ENCODE measurements around the gene ZNF25. TPM values are rescaled to one million over a fixed set of nuclear protein-coding genes. Genes with fewer than 3 reads are reported as not detected.
A peak's percentile ranks its signal among the peaks of the same experiment; 100 is the strongest.

The ZNF25 gene
- total RNA-seq, 2 donors from 2014 or later: 6.8 to 7.5 TPM

DNA sequence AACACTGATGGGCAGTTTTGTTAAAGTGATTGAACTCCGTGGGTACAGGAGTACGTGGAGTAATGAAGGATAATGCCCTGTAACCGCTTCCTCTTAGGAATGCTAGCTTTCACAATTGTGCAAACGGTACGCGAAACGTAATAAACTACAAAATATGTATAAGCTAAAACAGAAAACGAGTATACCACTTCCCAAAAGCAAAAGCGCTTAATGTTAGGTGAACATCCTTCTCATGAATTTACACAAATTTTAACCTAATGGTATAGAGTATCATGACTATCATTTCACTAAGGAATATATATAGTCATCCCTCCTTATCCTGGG lies 395 bp upstream of the ZNF25 start:
- H3K4me3 Mint-ChIP-seq: peak overlapping the region; percentile 90 to 98
- ATAC-seq (replicated peaks in 1 of 2) (no peak), DNase-seq (no peak)
- H3K4me1 Mint-ChIP-seq (ENCODE audit: low read depth): peaks cover 14% of the 10 kb centered on the region
- peak overlapping the region; percentile 98 for H3K27ac Mint-ChIP-seq
- H3K9me3 Mint-ChIP-seq: no peaks in the 10 kb centered on the region
- H3K27me3 Mint-ChIP-seq (ENCODE audit: low read depth): no peaks in the 10 kb centered on the region
- peaks cover 0 to 3% of the 10 kb centered on the region in 2 donors for H3K36me3 Mint-ChIP-seq (ENCODE audit: insufficient read depth in 2 of 2)

DNA sequence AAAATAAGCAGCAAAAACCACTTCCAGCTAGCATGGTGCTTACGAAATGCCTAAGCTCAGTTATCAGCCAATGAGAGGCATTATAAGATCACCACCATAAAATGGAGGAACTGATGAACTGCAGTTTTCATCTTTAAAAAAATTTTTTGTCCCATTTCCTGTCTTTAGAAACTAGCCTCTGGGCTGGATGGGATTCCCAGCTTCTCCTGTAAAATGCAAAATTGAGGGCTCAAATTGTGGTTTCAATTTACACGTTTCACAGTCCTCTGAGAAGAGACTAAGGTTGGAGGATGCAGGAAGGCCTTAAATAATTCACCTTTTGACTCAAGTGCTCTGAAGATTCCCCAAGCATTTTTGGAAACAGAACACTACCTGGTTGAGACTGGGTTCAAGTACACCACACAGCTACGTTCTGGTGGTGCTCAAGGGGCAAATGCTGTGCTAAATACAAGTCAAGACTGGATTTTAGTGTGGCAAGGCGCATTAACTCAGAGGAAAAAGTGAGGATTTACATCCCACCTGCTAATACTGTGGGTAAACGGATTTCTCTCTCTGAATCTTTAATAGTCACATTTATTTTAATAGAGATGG lies 951 bp downstream of the ZNF25 start:
- Mint-ChIP-seq H3K27me3 (ENCODE audit: low read depth) (no peaks in the 10 kb centered on the region), H3K4me3 (peak overlapping the region; percentile 90 to 98), H3K4me1 (ENCODE audit: low read depth) (peaks cover 14% of the 10 kb centered on the region), H3K36me3 (ENCODE audit: insufficient read depth in 2 of 2) (peaks cover 2 to 5% of the 10 kb centered on the region in 2 donors), H3K27ac (peak overlapping the region; percentile 98), H3K9me3 (no peaks in the 10 kb centered on the region)
- ATAC-seq (replicated peaks in 1 of 2) (no peak), DNase-seq (peak in 1 of 2 donors; percentile 9)

DNA sequence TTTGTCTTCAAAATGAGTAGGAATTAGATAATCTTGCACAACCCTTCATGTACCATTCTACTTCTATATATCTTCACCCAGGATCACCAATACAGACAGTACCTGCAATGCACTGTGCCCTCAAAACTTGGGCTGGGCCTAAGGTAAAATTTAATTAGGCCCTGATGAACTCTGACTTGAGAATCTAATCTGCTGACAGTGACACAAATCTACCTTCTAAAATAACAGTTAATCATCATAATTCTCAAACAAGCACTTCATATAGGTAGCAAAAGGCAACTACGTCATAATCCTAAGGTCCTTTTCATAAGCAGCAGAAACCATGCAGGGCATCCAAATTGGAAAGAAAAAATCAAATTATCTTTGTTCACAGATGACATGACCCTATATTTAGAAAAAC lies 4.1 kb downstream of the ZNF25 start:
- no peak for ATAC-seq (replicated peaks in 1 of 2)
- Mint-ChIP-seq H3K27ac (peak overlapping the region; percentile 40), H3K36me3 (ENCODE audit: insufficient read depth in 2 of 2) (peaks cover 7 to 17% of the 10 kb centered on the region in 2 donors), H3K4me1 (ENCODE audit: low read depth) (peaks cover 14% of the 10 kb centered on the region), H3K9me3 (no peaks in the 10 kb centered on the region), H3K4me3 (no peak overlapping the region), H3K27me3 (ENCODE audit: low read depth) (no peaks in the 10 kb centered on the region)
- DNase-seq: no peak

DNA sequence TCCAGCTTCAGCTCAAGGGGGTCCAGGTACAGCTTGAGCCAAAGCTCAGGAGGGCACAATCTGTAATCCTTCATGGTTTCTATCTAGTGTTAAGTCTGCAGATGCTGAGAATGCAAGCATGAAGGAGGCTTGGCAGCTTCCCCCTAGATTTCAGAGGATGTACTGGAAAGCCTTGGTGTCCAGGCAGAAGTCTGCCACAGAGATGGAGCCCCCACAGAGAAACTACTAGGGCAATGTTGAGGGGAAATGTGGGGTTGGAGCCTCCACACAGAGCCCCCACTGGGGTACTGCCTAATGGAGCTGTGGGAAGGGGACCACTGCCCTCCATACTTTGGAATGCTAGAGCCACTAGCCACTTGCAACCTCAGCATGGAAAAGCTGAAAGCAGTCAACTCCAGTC lies 11.4 kb downstream of the ZNF25 start:
- Mint-ChIP-seq H3K27me3 (ENCODE audit: low read depth) (no peaks in the 10 kb centered on the region), H3K9me3 (peaks cover 2 to 17% of the 10 kb centered on the region in 2 donors), H3K4me3 (no peak overlapping the region), H3K36me3 (ENCODE audit: insufficient read depth in 2 of 2) (peaks cover 24 to 47% of the 10 kb centered on the region in 2 donors), H3K27ac (no peak overlapping the region), H3K4me1 (ENCODE audit: low read depth) (no peaks in the 10 kb centered on the region)
- no peak for ATAC-seq (replicated peaks in 1 of 2)
- no peak for DNase-seq

DNA sequence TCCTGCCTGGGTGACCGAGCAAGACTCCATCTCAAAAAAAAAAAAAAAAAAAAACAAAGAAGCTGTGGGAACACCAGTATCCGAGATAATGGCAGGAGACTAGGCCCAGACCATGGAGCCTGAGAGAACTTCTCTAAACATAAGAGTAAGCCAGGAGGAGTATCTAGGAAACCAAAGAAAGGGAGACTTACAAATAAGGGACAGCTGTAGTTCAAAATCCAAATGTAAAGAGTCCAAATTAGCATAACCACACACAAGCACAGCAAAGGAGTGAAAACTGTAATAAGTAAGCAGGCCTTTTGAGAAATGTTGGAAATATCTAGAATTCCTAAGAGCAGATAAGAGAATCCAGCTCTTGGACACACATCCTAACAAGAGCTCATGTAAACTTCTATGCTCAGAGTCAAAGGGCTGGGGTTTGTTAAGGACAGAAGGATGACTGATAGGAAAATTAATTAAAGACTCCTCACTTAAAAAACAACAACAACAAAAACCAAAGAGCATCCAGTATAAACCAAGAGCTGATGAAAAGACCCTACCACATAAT lies 15.8 kb downstream of the ZNF25 start:
- peaks cover 0 to 15% of the 10 kb centered on the region in 2 donors for H3K9me3 Mint-ChIP-seq
- ATAC-seq (replicated peaks in 1 of 2) (no peak), DNase-seq (no peak)
- no peaks in the 10 kb centered on the region for H3K27me3 Mint-ChIP-seq (ENCODE audit: low read depth)
- H3K27ac Mint-ChIP-seq: no peak overlapping the region
- no peak overlapping the region for H3K4me3 Mint-ChIP-seq
- peaks cover 31 to 43% of the 10 kb centered on the region in 2 donors for H3K36me3 Mint-ChIP-seq (ENCODE audit: insufficient read depth in 2 of 2)
- H3K4me1 Mint-ChIP-seq (ENCODE audit: low read depth): no peaks in the 10 kb centered on the region

GRCh38 chr10:37957841-37958240 lies 18.6 kb downstream of the ZNF25 start:
- ATAC-seq (replicated peaks in 1 of 2) (no peak), DNase-seq (no peak)
- Mint-ChIP-seq H3K4me3 (no peak overlapping the region), H3K4me1 (ENCODE audit: low read depth) (no peaks in the 10 kb centered on the region), H3K9me3 (peaks cover 8 to 23% of the 10 kb centered on the region in 2 donors), H3K27ac (no peak overlapping the region), H3K36me3 (ENCODE audit: insufficient read depth in 2 of 2) (peaks cover 44 to 55% of the 10 kb centered on the region in 2 donors), H3K27me3 (ENCODE audit: low read depth) (no peaks in the 10 kb centered on the region)

DNA sequence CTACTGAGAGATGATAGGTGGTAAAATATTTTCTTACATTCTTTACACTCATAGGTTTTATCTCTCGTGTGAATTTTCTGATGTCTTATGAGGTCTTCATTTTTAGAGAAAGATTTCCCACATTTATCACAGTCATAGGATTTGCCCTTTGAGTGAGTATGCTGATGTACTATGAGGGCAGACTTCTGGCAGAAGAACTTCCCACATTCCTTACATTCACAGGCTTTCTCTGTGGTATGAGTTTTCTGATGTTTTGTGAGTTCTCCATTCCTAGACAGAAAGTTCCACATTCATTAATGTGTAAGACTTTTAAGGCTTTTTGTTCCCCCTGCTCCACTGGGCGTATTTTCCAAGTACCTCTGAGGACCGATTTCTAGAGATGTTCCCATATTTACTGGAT lies 23.5 kb downstream of the ZNF25 start:
- Mint-ChIP-seq H3K4me1 (ENCODE audit: low read depth) (no peaks in the 10 kb centered on the region), H3K27ac (no peak overlapping the region), H3K27me3 (ENCODE audit: low read depth) (no peaks in the 10 kb centered on the region), H3K36me3 (ENCODE audit: insufficient read depth in 2 of 2) (peaks cover 53 to 72% of the 10 kb centered on the region in 2 donors), H3K4me3 (no peak overlapping the region), H3K9me3 (peaks cover 24 to 33% of the 10 kb centered on the region in 2 donors)
- DNase-seq: no peak
- ATAC-seq (replicated peaks in 1 of 2): no peak

- DNase-seq (no peak), ATAC-seq (replicated peaks in 1 of 2) (no peak)
- H3K36me3 Mint-ChIP-seq (ENCODE audit: insufficient read depth in 2 of 2): peaks cover 48 to 68% of the 10 kb centered on the region in 2 donors
- peaks cover 24 to 32% of the 10 kb centered on the region in 2 donors for H3K9me3 Mint-ChIP-seq
- H3K27ac Mint-ChIP-seq: no peak overlapping the region
- H3K4me1 Mint-ChIP-seq (ENCODE audit: low read depth): no peaks in the 10 kb centered on the region
- H3K4me3 Mint-ChIP-seq: no peak overlapping the region
- H3K27me3 Mint-ChIP-seq (ENCODE audit: low read depth): no peaks in the 10 kb centered on the region
These were observed 24.2 kb downstream of the ZNF25 start for GRCh38 chr10:37952043-37952755.

GRCh38 chr10:37948210-37948609 lies 28.2 kb downstream of the ZNF25 start:
- no peak for ATAC-seq (replicated peaks in 1 of 2)
- no peak overlapping the region for H3K27ac Mint-ChIP-seq
- H3K9me3 Mint-ChIP-seq: peaks cover 13 to 17% of the 10 kb centered on the region in 2 donors

GRCh38 chr10:37947526-37947925 lies 28.9 kb downstream of the ZNF25 start:
- Mint-ChIP-seq H3K9me3 (peaks cover 8 to 13% of the 10 kb centered on the region in 2 donors), H3K4me3 (no peak overlapping the region), H3K36me3 (ENCODE audit: insufficient read depth in 2 of 2) (peaks cover 15 to 27% of the 10 kb centered on the region in 2 donors), H3K27me3 (ENCODE audit: low read depth) (no peaks in the 10 kb centered on the region), H3K27ac (no peak overlapping the region), H3K4me1 (ENCODE audit: low read depth) (no peaks in the 10 kb centered on the region)
- DNase-seq (no peak), ATAC-seq (replicated peaks in 1 of 2) (no peak)

More at GRCh38 chr10:37948210-37948609, 28.2 kb downstream of the ZNF25 start:
- H3K36me3 Mint-ChIP-seq (ENCODE audit: insufficient read depth in 2 of 2): peaks cover 21 to 33% of the 10 kb centered on the region in 2 donors
- no peaks in the 10 kb centered on the region for H3K27me3 Mint-ChIP-seq (ENCODE audit: low read depth)
- DNase-seq: no peak
- no peaks in the 10 kb centered on the region for H3K4me1 Mint-ChIP-seq (ENCODE audit: low read depth)
- no peak overlapping the region for H3K4me3 Mint-ChIP-seq

GRCh38 chr10:37937864-37938263 lies 38.6 kb downstream of the ZNF25 start:
- no peak overlapping the region for H3K4me3 Mint-ChIP-seq
- no peak overlapping the region for H3K27ac Mint-ChIP-seq
- no peaks in the 10 kb centered on the region for H3K4me1 Mint-ChIP-seq (ENCODE audit: low read depth)
- no peaks in the 10 kb centered on the region for H3K27me3 Mint-ChIP-seq (ENCODE audit: low read depth)
- H3K9me3 Mint-ChIP-seq: no peaks in the 10 kb centered on the region
- ATAC-seq (replicated peaks in 1 of 2) (no peak), DNase-seq (no peak)
- no peaks in the 10 kb centered on the region for H3K36me3 Mint-ChIP-seq (ENCODE audit: insufficient read depth in 2 of 2)

DNA sequence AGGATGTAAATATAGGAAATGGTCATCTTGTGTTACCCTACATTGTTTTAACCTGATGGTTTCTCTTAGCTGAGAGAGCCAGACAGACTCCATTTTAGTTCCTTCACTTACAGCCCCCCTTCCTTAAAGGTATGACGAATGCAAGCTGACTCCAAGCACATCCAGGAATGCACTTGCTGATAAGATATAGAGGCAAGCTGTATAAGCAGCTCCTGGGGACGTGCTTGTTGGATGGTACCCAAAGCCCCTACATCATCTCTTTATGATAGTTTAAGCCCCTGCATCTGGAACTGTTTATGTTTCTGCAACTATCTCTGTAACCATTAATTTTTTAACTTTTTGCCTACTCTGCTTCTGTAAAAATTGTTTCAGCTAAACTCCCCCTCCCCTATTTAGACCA lies 41.7 kb downstream of the ZNF25 start:
- H3K9me3 Mint-ChIP-seq: peaks cover 1 to 3% of the 10 kb centered on the region in 2 donors
- no peaks in the 10 kb centered on the region for H3K27me3 Mint-ChIP-seq (ENCODE audit: low read depth)
- no peak for ATAC-seq (replicated peaks in 1 of 2)
- no peak for DNase-seq
- no peaks in the 10 kb centered on the region for H3K4me1 Mint-ChIP-seq (ENCODE audit: low read depth)
- H3K4me3 Mint-ChIP-seq: no peak overlapping the region
- no peaks in the 10 kb centered on the region for H3K36me3 Mint-ChIP-seq (ENCODE audit: insufficient read depth in 2 of 2)
- no peak overlapping the region for H3K27ac Mint-ChIP-seq

DNA sequence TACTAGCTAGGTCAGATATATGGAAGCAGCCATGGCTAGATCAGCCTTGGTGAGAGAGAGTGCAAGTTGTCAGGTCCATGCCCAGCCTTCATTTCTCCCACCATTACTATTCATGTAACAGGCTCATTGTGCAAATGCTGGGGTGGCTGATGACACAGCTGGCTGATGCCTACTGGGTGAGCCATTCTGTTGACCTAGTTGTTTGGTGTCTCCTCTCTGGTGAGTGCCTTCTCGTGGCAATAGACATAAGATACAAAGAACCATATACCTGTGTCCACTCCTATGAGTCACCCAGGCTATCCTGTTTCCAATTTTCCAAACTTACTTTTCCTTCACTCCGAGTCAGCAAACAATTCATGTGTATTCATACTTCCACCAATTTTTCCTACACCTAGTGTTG lies 46.0 kb downstream of the ZNF25 start:
- Mint-ChIP-seq H3K36me3 (ENCODE audit: insufficient read depth in 2 of 2) (no peaks in the 10 kb centered on the region), H3K27ac (no peak overlapping the region), H3K9me3 (peaks cover 1 to 3% of the 10 kb centered on the region in 2 donors), H3K4me3 (no peak overlapping the region), H3K4me1 (ENCODE audit: low read depth) (no peaks in the 10 kb centered on the region), H3K27me3 (ENCODE audit: low read depth) (no peaks in the 10 kb centered on the region)
- DNase-seq: no peak
- ATAC-seq (replicated peaks in 1 of 2): no peak

All from activated T-cell treated with anti-CD3 and anti-CD28 coated beads, Interleukin-2, amount 50 U/mL, for 72 hours (primary cell).